Peyer's patch (tissue), 4 donors: ENCODE measurements around the gene LENG9. TPM values are rescaled to one million over a fixed set of nuclear protein-coding genes. Genes with fewer than 3 reads are reported as not detected.
A peak's percentile ranks its signal among the peaks of the same experiment; 100 is the strongest.

Experiments
- DNase-seq, 3 donors: peaks; one replicate each; pipeline ENCODE4 v3.0.0-alpha.2; 2017 to 2019
- H3K27ac ChIP-seq, 4 donors: fragments of 200-600 bp; sonication (generic); one replicate each; pipeline ENCODE4 v1.5.1; 2016 to 2019
- H3K27me3 ChIP-seq, 2 donors: fragments of 200-600 bp; sonication (generic); one replicate each; pipeline ENCODE4 v1.5.1; 2019
- H3K36me3 ChIP-seq, 3 donors: fragments of 200-600 bp; sonication (generic); one replicate each; pipeline ENCODE4 v1.5.1; 2016 to 2019
- H3K4me1 ChIP-seq, 4 donors: fragments of 200-600 bp; sonication (generic); one replicate each; pipeline ENCODE4 v1.5.1; 2016 to 2019
- H3K4me3 ChIP-seq, 4 donors: fragments of 200-600 bp; sonication (generic); 1 replicate in 3 of 4; 2 replicates in 1 of 4; pipeline ENCODE4 v1.5.1; 2016 to 2019; ENCODE audit warnings: mild to moderate bottlenecking in 1 of 4
- H3K9me3 ChIP-seq, 4 donors: fragments of 200-600 bp; sonication (generic); one replicate each; pipeline ENCODE4 v1.5.1; 2016 to 2019; ENCODE audit warnings: mild to moderate bottlenecking in 1 of 4
- POLR2A ChIP-seq, 2 donors: fragments of 450-650 bp; IDR thresholded peaks; one replicate each; pipeline ENCODE4 v1.5.1; 2017; ENCODE audit warnings: antibody characterized with exemption in 2 of 2, mild to moderate bottlenecking in 2 of 2, moderate library complexity in 2 of 2
- total RNA-seq, 4 donors: library from RNA; depleted of rRNA; stranded (reverse); fragments of >200 nt; gene quantifications; one replicate each; pipeline ENCODE4 v1.1.0, GENCODE V29; 2016
- TF ChIP-seq, protein P1 (sequence below), 6 experiments: fragments of 450-650 bp in 4 of 6; fragments of 200-600 bp in 2 of 6; sonication (generic) in 1 of 6; IDR thresholded peaks; one replicate each; pipeline ENCODE4 v1.5.1; 2017 to 2019; ENCODE audit warnings: antibody characterized with exemption in 6 of 6, mild to moderate bottlenecking in 3 of 6, moderate library complexity in 1 of 6

The LENG9 gene
- total RNA-seq, 4 donors from 2014 or later = 11.0 to 18.9 (median 15.8) TPM

DNA sequence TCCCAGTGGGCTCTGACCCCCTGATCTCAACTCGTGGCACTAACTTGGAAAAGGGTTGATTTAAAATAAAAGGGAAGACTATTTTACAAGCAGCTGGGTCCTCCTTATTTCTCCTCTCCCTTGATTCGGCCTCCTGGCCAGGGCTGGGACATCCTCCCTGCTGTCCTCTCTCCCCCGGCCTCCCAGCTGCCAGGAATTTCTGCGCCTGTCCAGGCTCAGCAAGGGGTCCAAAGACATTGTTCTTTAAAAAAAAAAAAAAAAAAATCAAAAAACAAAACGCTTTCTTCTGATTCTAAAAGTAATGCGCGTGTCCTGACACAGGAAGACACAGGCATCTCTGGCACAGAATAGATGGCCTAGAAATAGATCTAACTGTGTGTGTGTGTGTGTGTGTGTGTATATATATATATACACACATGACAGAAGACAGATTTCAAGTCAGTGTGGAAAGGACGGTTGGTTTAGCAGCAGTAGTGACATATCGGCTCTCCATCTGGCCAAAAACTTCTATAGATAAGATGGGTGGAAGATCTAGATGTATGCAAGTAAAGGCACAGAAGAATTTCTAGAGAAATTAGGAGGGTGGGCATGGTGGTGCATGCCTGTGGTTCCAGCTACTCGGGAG is 26.8 kb downstream of the LENG9 start:
- Histone ChIP-seq H3K4me3 (no peak overlapping the region), H3K9me3 (no peaks in the 10 kb centered on the region), H3K4me1 (peaks cover 0 to 8% (median 0%) of the 10 kb centered on the region in 4 donors), H3K27ac (no peak overlapping the region), H3K36me3 (no peaks in the 10 kb centered on the region), H3K27me3 (no peaks in the 10 kb centered on the region)
- DNase-seq = no peak
- no peak for TF ChIP-seq POLR2A (IDR thresholded peaks at IDR 0.05)
- TF ChIP-seq, protein P1, sequence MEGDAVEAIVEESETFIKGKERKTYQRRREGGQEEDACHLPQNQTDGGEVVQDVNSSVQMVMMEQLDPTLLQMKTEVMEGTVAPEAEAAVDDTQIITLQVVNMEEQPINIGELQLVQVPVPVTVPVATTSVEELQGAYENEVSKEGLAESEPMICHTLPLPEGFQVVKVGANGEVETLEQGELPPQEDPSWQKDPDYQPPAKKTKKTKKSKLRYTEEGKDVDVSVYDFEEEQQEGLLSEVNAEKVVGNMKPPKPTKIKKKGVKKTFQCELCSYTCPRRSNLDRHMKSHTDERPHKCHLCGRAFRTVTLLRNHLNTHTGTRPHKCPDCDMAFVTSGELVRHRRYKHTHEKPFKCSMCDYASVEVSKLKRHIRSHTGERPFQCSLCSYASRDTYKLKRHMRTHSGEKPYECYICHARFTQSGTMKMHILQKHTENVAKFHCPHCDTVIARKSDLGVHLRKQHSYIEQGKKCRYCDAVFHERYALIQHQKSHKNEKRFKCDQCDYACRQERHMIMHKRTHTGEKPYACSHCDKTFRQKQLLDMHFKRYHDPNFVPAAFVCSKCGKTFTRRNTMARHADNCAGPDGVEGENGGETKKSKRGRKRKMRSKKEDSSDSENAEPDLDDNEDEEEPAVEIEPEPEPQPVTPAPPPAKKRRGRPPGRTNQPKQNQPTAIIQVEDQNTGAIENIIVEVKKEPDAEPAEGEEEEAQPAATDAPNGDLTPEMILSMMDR (IDR thresholded peaks at IDR 0.05) = no peak

DNA sequence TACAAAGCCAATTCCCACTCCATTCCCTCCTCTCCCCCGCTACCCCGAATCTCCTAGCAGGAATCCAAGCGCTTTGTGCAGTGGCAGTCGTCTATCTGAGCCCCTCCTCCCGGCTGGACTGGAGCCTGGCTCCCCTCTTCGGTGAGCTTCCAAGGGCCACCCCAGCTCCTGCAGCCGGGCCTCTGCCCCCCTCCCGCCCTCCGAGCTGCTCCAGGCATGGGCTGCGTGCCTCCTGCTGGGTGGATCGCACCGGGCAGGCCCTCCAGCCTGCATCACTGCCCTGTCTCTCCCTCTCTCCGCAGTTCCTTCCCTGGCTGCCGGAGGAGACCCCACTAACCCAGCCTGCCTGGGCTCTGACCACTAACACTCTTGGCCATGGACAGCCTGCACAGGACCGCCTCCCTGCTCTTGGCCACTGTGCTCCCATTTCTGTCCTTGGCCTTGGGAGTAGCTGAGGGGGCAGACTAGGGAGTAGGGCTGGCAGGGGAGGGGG is 27.5 kb downstream of the LENG9 start:
- no peak for DNase-seq
- no peaks in the 10 kb centered on the region for H3K9me3 ChIP-seq
- H3K4me1 ChIP-seq = peaks cover 0 to 14% (median 0%) of the 10 kb centered on the region in 4 donors
- H3K36me3 ChIP-seq = no peaks in the 10 kb centered on the region
- TF ChIP-seq, protein P1 (IDR thresholded peaks at IDR 0.05) = no peak
- no peak for TF ChIP-seq POLR2A (IDR thresholded peaks at IDR 0.05)
- no peaks in the 10 kb centered on the region for H3K27me3 ChIP-seq
- no peak overlapping the region for H3K4me3 ChIP-seq
- no peak overlapping the region for H3K27ac ChIP-seq

DNA sequence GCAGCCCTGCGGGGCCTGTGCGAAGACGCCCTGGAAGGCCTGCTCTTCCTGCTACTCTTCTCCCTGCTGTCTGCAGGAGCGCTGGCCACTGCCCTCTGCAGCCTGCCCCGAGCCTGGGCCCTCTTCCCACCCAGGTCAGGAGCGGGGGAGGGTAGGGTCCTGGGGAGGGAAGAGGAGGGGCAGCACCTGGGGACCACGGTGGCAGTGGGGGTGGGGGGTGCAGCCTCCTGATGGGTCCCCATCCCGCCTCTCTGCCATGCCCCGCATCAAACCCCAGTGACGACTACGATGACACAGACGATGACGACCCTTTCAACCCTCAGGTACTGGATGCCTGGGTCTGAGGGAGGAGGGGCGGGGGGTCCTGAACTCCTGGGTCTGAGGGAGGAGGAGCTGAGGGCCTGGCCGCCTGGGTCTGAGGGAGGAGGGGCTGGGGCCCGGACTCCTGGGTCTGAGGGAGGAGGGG is 28.0 kb downstream of the LENG9 start:
- Histone ChIP-seq H3K27ac (no peak overlapping the region), H3K9me3 (no peaks in the 10 kb centered on the region), H3K4me3 (no peak overlapping the region), H3K4me1 (peaks cover 0 to 18% (median 2%) of the 10 kb centered on the region in 4 donors), H3K27me3 (no peaks in the 10 kb centered on the region), H3K36me3 (no peaks in the 10 kb centered on the region)
- peak in 1 of 3 donors; percentile 39 for DNase-seq
- TF ChIP-seq, protein P1 (IDR thresholded peaks at IDR 0.05) = no peak
- no peak for TF ChIP-seq POLR2A (IDR thresholded peaks at IDR 0.05)

DNA sequence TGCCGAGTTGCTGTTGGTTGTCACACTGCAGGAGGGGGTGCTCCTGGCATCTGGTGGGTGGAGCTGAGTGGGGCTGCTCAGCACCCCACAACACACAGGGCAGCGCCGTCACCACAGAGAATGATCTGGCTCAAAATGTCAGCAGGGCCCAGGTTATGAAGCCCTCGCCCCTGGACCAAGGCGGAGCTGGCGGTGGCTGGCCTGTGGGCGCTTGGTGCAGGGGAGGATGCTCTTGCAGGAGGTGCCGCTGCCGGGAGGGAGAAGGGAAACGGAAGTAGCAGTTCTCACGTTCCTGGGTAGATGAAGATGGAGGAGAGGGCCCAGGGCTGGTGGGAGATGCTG is 28.7 kb downstream of the LENG9 start:
- H3K36me3 ChIP-seq = no peaks in the 10 kb centered on the region
- no peak overlapping the region for H3K27ac ChIP-seq
- no peaks in the 10 kb centered on the region for H3K9me3 ChIP-seq
- no peaks in the 10 kb centered on the region for H3K27me3 ChIP-seq
- H3K4me3 ChIP-seq = no peak overlapping the region
- TF ChIP-seq, protein P1 (IDR thresholded peaks at IDR 0.05) = no peak
- TF ChIP-seq POLR2A (IDR thresholded peaks at IDR 0.05) = no peak
- peak in 1 of 3 donors; percentile 54 for DNase-seq
- H3K4me1 ChIP-seq = peaks cover 0 to 26% (median 5%) of the 10 kb centered on the region in 4 donors

DNA sequence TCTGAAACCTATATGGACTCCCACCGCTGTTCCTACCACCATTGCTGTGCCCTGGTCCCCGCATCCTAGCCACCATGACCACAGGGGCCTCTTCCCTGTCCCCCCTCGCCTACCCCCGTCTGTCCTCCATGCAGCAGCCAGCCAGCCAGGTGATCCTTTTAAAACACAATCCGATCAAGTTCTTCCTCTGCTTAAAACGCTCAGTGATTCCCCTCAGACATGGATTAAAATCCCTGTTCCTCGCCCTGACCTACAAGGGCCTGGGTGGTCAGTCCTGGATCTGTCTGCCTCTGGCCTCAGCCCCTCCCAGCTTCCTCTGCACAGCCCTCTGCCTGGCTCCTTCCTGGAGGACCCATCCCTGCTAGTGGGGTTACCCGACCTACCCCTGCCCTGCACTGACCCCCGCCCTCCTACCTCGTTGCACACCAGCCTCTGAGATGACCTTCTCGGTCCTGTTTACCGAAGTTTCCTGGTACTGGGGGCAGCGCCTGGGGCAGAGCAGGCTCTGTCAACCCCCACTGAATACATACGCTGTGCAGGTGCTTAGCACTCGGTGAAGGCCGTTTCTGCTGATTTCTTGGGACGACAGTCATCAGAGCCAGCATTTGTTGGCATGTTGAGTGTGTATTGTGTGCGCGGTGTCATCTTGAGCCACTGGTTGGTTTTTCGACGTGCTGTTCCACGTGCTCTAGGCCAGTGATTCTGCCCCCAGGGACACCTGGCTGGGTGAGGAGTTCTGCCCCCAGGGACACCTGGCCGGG is 29.3 kb downstream of the LENG9 start:
- no peak for DNase-seq
- Histone ChIP-seq H3K36me3 (no peaks in the 10 kb centered on the region), H3K27ac (no peak overlapping the region), H3K9me3 (no peaks in the 10 kb centered on the region), H3K27me3 (no peaks in the 10 kb centered on the region), H3K4me1 (peaks cover 0 to 26% (median 7%) of the 10 kb centered on the region in 4 donors), H3K4me3 (no peak overlapping the region)
- TF ChIP-seq, protein P1 (IDR thresholded peaks at IDR 0.05) = no peak
- no peak for TF ChIP-seq POLR2A (IDR thresholded peaks at IDR 0.05)
